OCI-M2 (cell line): ENCODE data around the gene NUP210.
"Not testable (repeated sequence)": the region's sequence is repeated elsewhere in the genome, so short reads cannot be mapped to it uniquely, and the experiment has no call there.

Experiments used
- DNase-seq: peaks from one replicate; lab custom pipeline; 2025; ENCODE audit not compliant: unreplicated experiment; lab: John Stamatoyannopoulos, UW

NUP210 gene

GRCh38 chr3:13420045-13420830, at the start of gene NUP210:
Gene NUP210, minus strand, starts transcription at chr3:13420322. Its CDS starts 96 bp downstream, at chr3:13420226.
- DNase-seq = no peak

GRCh38 chr3:13466781-13467180, 46.7 kb upstream of the NUP210 start:
- DNase-seq = no peak

- DNase-seq = no peak
Measured at GRCh38 chr3:13465236-13465873, 45.2 kb upstream of the NUP210 start.

- no peak for DNase-seq
Measured at GRCh38 chr3:13463618-13464400, 43.7 kb upstream of the NUP210 start.

- no peak for DNase-seq
Measured at GRCh38 chr3:13462822-13463221, 42.7 kb upstream of the NUP210 start.

- DNase-seq = no peak
Measured at GRCh38 chr3:13462125-13462629, 42.1 kb upstream of the NUP210 start.

- no peak for DNase-seq
Measured at GRCh38 chr3:13461169-13462124, 41.3 kb upstream of the NUP210 start.

GRCh38 chr3:13460341-13460736, 40.2 kb upstream of the NUP210 start:
- no peak for DNase-seq

- no peak for DNase-seq
Measured at GRCh38 chr3:13459605-13460340, 39.7 kb upstream of the NUP210 start.

GRCh38 chr3:13457593-13457992, 37.5 kb upstream of the NUP210 start:
- DNase-seq = no peak

- no peak for DNase-seq
Measured at GRCh38 chr3:13455644-13456043, 35.5 kb upstream of the NUP210 start.

GRCh38 chr3:13452490-13453335, 32.6 kb upstream of the NUP210 start:
- DNase-seq = peak; percentile 6

GRCh38 chr3:13451301-13451673, 31.2 kb upstream of the NUP210 start:
- no peak for DNase-seq

GRCh38 chr3:13442882-13443281, 22.8 kb upstream of the NUP210 start:
- not testable (repeated sequence) for DNase-seq

GRCh38 chr3:13440204-13440817, 20.2 kb upstream of the NUP210 start:
- no peak for DNase-seq

- DNase-seq = not testable (repeated sequence)
Measured at GRCh38 chr3:13436213-13436612, 16.1 kb upstream of the NUP210 start.

- no peak for DNase-seq
Measured at GRCh38 chr3:13433912-13434311, 13.8 kb upstream of the NUP210 start.

GRCh38 chr3:13432093-13432492, 12.0 kb upstream of the NUP210 start:
- no peak for DNase-seq
